DMS153 treated with DMSO at 0.1 percent for 48 hours (cell line): ENCODE data around the gene NSD2.

ENCODE experiments used
- DNase-seq: peaks from one replicate; lab custom pipeline; 2025; ENCODE audit not compliant: unreplicated experiment; lab: John Stamatoyannopoulos, UW

NSD2 gene

GRCh38 chr4:1939664-1940509, 68.7 kb downstream of the NSD2 start:
- DNase-seq: peak; percentile 5

GRCh38 chr4:1940566-1940965, 69.4 kb downstream of the NSD2 start:
- no peak for DNase-seq

- DNase-seq: no peak
Measured at GRCh38 chr4:1943928-1944327, 72.7 kb downstream of the NSD2 start.

- no peak for DNase-seq
Measured at GRCh38 chr4:1945124-1945895, 74.1 kb downstream of the NSD2 start.

- no peak for DNase-seq
Measured at GRCh38 chr4:1945912-1946311, 74.7 kb downstream of the NSD2 start.

GRCh38 chr4:1948232-1948631, 77.0 kb downstream of the NSD2 start:
- DNase-seq: no peak

- DNase-seq: no peak
Measured at GRCh38 chr4:1948892-1949436, 77.8 kb downstream of the NSD2 start.

- no peak for DNase-seq
Measured at GRCh38 chr4:1950369-1950768, 79.2 kb downstream of the NSD2 start.

GRCh38 chr4:1952058-1952700, 81.0 kb downstream of the NSD2 start:
- DNase-seq: no peak

- DNase-seq: no peak
Measured at GRCh38 chr4:1952719-1953118, 81.5 kb downstream of the NSD2 start.

GRCh38 chr4:1953335-1953734, 82.1 kb downstream of the NSD2 start:
- no peak for DNase-seq

GRCh38 chr4:1956631-1957030, 85.4 kb downstream of the NSD2 start:
- DNase-seq: no peak

GRCh38 chr4:1958276-1959103, 87.3 kb downstream of the NSD2 start:
- no peak for DNase-seq

GRCh38 chr4:1959104-1959384, 87.9 kb downstream of the NSD2 start:
- no peak for DNase-seq

GRCh38 chr4:1960170-1960825, 89.1 kb downstream of the NSD2 start:
- no peak for DNase-seq

- no peak for DNase-seq
Measured at GRCh38 chr4:1961038-1961437, 89.8 kb downstream of the NSD2 start.

GRCh38 chr4:1961563-1961962, 90.4 kb downstream of the NSD2 start:
- no peak for DNase-seq

GRCh38 chr4:1962980-1963379, 91.8 kb downstream of the NSD2 start:
- no peak for DNase-seq

GRCh38 chr4:1964443-1964842, 93.2 kb downstream of the NSD2 start:
- no peak for DNase-seq

GRCh38 chr4:1964971-1965370, 93.8 kb downstream of the NSD2 start:
- DNase-seq: no peak
